ENCODE results near the gene XRCC6. TPM values are rescaled to one million over a fixed set of nuclear protein-coding genes. Genes with fewer than 3 reads are reported as not detected.

XRCC6 gene
- total RNA-seq, 1 experiment from 2014 or later: 807 TPM

GRCh38 chr22:41702763-41703162 lies 81.7 kb downstream of the XRCC6 start:
- in situ Hi-C loops (cut with HindIII; ENCODE audit: low sequenced_read_pairs): no loop called here
- DNase-seq (ENCODE audit: low spot score): no peak

DNA sequence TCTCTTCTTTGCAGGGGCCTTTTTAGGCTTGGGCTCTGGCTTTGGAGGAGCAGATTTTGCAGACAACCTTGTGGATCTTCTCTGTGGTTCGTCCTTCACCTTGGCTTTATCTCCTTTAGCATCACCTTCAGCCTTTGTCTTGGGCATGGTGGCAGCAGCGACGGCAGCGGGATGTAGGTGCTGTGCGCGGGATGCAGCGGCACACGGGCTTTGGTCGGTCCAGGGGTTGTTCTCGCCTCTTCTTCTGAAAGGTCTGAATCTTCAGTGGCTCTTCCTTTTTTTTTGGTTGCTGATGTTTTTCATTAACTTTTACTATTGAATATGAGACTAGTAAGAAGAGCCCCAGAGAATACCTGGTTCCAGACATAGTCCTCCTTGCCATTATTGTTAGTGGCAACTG lies 88.2 kb downstream of the XRCC6 start:
- DNase-seq (ENCODE audit: low spot score): no peak
- in situ Hi-C loops (cut with HindIII; ENCODE audit: low sequenced_read_pairs): no loop called here

DNA sequence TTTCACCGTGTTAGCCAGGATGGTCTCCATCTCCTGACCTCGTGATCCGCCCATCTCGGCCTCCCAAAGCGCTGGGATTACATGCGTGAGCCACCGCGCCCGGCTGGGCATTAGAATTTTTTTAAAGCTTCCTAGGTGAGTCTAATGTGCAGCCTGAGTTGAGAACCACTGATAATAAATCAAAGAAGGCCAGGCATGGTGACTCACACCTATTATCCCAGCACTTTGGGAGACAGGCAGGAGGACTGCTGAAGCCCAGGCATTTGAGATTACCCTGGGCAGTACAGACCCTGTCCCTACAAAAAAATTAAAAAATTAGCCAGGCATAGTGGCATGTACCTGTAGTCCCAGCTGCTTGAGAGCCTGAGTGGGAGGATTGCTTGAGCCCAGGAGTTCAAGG lies 91.9 kb downstream of the XRCC6 start:
- in situ Hi-C loops (cut with HindIII; ENCODE audit: low sequenced_read_pairs): no loop called here
- no peak for DNase-seq (ENCODE audit: low spot score)

Other genes with a start within 250 kb of the XRCC6 start
- gene TEF, start 239.4 kb upstream of the XRCC6 start, total RNA-seq (2014; rRNA removed; shearing (Covaris generic)): 4.1 and 12.8 TPM in 2 replicates
- 33.3 and 34.4 TPM in 2 replicates for gene TOB2, start 174.5 kb upstream of the XRCC6 start, total RNA-seq (2014; rRNA removed; shearing (Covaris generic))
- gene PHF5A, start 152.6 kb upstream of the XRCC6 start, total RNA-seq (2014; rRNA removed; shearing (Covaris generic)): 133 and 134 TPM in 2 replicates
- gene ACO2, start 152.2 kb upstream of the XRCC6 start, total RNA-seq (2014; rRNA removed; shearing (Covaris generic)): 171 and 184 TPM in 2 replicates
- gene POLR3H, start 76.8 kb upstream of the XRCC6 start, total RNA-seq (2014; rRNA removed; shearing (Covaris generic)): 33.8 and 35.3 TPM in 2 replicates
- 10.6 and 11.2 TPM in 2 replicates for gene CSDC2, start 60.3 kb upstream of the XRCC6 start, total RNA-seq (2014; rRNA removed; shearing (Covaris generic))
- 21.8 and 46.8 TPM in 2 replicates for gene PMM1, start 31.5 kb upstream of the XRCC6 start, total RNA-seq (2014; rRNA removed; shearing (Covaris generic))
- 22.8 and 33.0 TPM in 2 replicates for gene DESI1, start 252 bp upstream of the XRCC6 start, total RNA-seq (2014; rRNA removed; shearing (Covaris generic))
- 152 and 186 TPM in 2 replicates for gene SNU13, start 67.6 kb downstream of the XRCC6 start, total RNA-seq (2014; rRNA removed; shearing (Covaris generic))
- gene MEI1, start 78.2 kb downstream of the XRCC6 start, total RNA-seq (2014; rRNA removed; shearing (Covaris generic)): not detected in 2 replicates
- gene CCDC134, start 179.4 kb downstream of the XRCC6 start, total RNA-seq (2014; rRNA removed; shearing (Covaris generic)): 10.0 and 10.8 TPM in 2 replicates
- 31.1 and 37.4 TPM in 2 replicates for gene SREBF2, start 211.8 kb downstream of the XRCC6 start, total RNA-seq (2014; rRNA removed; shearing (Covaris generic))

All from G401 (cell line).